NCI-H1930 (cell line): ENCODE measurements around the gene COX4I2.

Experiments used
- DNase-seq, 2 experiments: peaks; one replicate each; lab custom pipeline; 2025; lab: John Stamatoyannopoulos, UW

Gene COX4I2

DNA sequence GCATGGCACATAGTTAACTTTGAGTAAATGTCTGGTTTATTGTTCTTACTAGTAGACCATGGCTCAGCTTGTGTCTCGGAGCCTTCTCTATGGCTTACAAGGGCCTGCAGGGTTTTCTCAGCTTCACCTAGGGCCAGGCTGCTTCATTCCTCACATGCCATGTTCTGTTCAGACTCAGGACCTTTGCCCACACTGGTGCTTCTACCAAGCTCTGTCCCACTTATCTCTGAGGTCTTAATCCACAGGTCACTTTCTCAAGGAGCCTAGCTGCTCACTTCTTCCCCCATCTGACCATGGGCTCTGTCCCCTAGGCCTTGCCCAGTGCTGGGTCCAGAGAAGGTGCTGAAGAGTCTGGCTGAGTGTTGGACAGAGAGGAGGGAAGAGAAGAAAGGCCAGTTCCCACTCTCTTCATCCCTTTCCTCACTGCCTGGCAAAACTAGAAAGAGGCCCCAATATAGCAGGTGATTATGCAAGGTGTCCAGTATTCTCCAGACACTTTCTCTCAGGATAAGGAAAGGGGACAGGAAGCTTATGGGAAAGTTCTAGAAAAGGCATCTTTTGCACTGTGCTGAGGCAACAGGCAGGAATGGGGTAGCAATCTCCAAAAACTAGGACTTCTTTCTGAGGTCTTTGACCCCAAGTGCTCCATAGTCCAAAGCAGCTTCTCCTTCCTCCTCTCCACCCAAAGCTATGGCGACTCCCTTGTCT, 40.0 kb downstream of the COX4I2 start:
- DNase-seq, result no peak

DNA sequence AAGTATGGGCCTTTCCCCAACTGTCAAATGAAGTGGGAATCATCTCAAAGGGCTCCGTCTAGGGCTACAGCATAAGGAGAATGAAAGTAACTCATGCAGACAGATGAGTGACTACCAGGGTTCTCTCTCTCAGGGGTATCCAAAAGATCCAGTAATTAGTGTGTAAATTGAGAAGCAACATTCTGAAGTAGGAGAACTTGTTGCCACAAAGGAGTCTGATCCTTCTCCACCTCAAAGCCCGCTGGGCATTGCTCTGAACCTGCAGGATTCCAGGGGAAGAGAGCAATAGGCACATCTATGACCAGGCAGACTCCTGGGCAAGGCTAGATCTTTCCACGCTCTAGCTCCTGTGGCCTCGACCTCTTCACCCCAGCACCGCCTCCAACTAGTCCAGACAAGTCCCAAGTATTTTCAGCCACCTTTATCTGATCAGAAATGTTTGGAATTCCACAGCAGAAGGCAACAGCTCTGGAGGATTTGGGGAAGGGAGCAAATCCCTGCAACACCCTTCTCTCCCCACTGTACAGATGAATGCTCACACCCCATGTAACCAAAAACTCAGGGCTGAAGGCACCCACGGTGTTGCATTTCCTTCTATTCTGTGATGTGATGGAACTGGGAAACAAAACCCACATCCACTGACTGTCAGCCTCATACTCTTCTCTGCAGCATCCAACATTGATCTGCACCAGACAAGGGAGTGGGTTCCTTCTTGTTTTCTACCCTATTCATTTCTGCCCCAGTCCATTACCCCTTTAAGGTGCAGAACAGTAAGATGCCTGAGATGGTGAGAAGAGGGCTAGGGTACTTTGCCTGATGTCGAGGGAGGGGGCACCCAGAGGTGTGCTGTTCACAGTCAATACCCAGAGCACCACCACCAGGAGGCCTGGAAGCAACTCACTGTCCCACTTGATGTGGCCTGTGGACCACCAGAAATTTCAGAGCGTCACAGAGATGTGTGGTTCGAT, 41.0 kb downstream of the COX4I2 start:
- DNase-seq, result no peak

DNA sequence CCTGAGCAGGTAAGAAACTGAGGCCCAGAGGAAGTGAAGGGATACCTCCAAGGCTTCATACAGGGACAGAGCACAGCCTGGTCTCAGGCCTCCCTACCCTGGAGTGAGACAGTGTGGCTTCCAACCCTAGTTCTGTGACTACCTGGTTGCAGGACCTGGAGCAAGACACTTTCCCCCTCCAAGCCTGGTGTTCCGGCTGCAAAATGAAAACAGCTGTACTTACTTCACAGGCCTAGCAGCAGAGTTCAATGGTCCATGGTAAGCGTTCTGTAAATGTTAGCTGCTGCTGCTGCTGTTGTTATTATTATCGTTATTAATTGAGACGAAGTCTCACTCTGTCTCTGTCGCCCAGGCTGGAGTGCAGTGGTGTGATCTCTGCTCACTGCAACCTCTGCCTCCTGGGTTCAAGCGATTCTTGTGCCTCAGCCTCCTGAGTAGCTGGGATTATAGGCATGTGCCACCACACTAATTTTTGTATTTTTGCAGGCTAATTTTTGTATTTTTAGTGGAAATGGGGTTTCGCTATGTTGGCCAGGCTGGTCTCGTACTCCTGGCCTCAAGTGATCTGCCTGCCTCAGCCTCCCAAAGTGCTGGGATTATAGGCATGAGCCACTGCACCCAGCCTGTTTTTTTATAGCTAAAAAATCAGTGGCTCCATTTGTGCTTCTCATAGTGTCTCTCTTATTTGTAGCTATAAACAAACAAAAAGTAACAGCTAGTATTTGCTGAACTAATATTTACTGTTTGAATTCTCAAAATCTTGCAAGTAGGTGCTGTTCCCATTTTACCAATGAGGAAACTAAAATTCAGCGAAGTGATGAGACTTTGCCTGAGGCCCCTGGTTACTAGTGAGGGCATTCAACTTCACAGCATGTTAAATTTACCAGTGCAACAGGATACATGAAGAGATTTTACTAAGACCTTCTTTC, 41.9 kb downstream of the COX4I2 start:
- no peak for DNase-seq

DNA sequence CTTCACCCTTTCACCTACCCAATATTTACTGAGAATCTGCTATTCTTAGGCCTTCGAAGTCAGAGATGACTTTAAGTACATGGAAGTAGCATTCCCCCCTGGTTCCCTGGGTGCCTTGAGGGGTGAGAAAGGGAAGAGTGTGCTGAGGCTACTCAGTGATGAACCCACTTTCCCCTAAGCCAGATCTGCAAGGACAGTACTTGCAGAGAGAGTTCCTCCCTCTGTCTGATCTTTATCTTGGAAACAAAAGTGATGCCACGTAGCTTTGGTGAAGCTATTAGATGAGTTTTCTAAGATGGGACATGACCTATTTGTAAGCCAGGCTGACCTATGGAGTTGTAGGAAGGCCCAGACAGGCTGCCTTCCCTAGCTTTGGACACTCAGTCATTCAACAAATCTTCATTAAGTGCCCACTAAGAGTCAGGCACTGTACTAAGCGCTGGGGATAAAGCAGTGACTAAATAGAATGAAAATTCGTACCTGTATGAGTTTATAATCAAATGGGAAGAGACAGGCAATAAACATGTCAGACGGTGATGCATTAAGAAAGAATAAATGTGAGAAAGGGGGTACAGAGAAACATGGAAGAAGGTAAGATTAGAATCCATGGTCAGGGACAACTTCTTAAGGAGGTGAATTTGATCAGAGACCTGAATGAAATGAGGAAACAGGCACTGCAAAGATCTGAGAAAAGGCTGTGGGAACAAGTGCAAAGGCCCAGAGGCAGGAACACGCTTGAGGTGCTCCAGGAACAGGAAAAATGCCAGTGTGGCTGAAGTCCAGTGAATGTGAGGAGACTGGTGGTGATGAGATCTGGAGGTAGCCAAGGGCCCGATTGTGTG, 42.8 kb downstream of the COX4I2 start:
- no peak for DNase-seq

DNA sequence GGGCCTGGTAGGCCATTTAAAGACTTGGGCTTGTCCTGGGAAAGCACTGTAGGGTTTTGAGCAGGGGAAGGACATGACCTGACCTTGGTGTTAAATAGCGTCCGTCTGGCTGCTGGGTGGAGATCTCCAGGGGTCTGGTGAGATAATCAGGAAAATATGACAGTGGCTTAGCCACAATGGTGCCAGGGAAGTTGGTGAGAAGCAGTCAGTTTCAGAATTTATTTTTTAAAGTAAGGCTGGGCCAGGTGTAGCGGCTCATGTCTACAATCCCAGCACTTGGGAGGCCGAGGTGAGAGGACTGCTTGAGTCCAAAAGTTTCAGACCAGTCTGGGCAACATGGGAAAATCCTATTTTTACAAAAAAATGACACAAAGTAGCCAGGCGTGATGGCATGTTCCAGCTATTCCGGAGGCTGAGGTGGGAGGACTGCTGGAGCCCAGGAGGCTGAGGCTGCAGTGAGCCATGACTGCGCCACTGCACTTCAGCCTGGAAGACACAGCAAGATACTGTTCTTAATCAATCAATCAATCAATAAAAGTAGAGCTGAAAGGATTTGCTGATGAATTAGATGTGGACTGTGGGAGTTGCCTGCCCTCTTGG, 43.5 kb downstream of the COX4I2 start:
- DNase-seq, result no peak

DNA sequence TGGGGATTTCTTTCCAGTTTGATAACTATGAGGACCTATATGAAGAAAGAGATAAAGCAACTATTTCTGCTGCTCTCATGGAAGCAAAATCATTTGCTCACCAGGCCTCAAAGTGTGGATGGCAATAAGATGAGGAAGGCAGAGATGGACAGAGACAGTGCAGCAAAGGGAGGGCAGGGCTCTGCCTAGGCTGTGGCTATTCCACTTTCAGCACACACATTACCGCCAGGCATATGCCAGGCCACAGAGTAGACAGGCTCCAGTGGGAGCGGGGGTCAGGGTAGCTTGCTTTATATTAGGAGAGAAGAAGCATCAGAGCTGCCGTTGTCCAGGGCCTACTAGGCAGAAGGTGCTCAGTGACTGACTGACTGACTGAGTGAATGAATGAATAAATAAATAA, 44.1 kb downstream of the COX4I2 start:
- no peak for DNase-seq

DNA sequence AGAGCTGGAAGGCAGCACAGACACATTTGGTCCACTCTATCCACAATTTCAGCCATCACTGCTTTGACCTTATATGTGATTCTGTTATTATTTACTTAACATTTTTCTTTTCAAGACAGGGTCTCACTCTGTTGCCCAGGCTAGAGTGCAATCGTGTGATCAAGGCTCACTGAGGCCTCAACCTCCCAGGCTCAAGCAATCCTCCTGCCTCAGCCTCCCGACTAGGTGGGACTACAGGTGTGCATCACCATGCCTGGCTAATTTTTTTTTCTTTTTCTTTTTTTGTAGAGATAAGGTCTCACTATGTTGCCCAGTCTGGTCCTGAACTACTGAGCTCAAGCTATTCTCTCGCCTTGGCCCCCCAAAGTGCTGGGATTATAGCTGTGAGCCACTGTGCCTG, 44.6 kb downstream of the COX4I2 start:
- no peak for DNase-seq

DNA sequence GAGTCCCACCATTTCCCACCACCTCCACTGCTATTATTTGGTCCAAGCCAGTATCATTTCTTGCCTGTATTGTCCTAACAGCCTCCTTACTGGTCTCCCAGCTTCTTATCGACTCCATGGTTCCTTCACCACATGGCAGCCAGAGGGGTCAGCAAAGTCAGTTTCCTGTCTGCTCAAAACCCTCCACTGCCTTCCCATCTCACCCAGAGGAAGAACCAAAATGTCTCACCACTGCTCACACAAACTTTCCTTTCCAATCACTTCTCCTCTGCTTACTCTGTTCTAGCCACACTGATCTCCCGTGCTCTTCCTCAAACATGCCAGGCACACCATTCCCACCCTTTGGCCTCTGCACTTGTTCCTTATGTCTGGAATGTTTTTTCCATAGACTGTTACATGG, 45.2 kb downstream of the COX4I2 start:
- DNase-seq, result no peak

DNA sequence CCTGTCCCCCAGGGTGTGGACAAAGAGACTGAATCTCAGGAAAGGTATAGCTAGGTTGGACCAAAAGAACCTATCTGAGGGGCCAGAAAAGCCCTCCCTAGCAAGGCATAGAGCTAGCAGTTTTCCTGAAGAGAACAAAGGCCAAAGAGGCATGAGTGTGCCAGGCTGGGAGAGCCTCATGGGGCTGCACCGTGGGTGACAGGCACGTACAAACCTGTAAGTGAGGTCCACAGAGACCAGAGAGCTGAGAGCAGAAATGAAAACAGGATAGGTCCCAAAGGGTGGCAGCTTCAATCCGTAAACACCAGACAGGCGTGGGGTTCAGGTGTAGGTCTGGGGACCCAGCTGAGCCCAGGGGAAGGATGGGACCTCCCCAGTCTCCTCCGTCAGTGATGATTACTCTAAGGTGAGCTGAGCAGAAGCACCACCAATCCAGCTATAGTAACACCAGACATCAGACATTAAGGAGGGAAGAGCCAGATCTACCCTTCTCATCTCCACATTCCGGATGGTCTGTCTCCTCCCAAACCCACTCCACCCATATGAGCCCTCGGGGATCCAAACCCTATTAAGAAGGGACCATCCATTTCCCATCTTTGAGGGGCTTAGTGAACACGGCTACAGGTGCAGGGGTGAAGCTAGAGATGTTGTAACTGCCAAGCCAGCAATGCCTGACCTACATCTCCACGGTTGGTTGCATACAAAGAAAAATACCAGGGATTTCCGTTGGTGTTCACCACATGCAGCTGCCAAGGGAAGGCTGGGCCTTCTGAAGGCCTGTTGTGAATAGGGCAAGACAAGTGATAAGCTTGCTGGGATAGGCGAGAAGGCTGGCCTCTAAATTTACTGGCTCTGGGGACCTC, 46.7 kb downstream of the COX4I2 start:
- no peak for DNase-seq

DNA sequence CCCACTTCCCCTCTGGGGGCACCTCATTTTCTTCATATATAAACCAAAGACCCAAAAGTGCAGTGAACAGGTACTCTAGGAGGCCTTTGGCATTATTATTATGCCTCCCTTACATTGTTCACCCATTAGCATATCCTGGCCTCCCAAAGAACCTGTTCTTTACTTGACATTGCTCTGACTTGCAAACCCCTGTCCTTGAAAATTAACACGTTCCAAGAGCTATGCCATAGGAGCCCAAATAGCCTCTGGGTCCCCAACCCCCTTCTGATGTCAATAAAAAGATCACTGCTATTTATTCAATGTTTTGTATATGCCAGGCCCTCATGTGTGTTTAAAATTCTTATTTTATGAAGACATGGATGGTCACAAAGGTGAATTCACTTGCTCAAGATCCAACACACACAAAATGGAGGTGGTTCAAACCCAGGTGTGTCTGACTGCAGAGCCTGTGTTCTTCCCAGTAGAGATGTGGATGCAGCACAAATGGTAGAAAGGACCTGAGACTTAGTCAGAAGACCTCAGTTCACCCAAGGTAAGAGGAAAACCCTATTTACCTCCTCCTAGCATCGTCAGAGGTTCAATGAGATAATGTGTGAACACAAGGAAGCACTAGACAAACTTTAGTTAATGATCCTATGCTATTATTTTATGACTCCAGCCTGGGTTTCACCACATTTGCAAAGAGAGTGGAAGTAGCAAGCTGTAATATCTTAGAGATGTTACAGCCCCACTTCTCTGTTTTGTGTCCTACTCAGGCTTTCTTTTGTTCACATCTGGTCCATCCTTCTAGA, 48.3 kb downstream of the COX4I2 start:
- DNase-seq, result no peak

DNA sequence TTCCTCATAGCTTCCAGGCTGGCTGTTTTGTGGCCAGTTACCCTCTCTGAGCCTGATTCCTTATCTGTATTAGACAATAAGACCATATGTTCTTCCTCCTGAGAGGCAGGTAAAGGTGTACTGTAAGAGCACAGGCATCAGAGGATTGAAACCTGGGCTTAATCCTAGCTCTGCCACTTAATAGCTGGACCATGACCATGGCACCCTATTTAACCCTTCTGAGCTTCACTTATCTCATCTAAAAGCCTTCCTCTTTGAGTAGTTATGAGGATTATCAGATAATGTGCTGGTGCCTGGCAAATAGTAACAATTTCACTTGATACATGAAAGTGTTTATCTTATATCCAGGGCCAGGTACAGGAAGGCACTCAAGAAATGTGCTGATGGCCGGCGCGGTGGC, 50.1 kb downstream of the COX4I2 start:
- no peak for DNase-seq

DNA sequence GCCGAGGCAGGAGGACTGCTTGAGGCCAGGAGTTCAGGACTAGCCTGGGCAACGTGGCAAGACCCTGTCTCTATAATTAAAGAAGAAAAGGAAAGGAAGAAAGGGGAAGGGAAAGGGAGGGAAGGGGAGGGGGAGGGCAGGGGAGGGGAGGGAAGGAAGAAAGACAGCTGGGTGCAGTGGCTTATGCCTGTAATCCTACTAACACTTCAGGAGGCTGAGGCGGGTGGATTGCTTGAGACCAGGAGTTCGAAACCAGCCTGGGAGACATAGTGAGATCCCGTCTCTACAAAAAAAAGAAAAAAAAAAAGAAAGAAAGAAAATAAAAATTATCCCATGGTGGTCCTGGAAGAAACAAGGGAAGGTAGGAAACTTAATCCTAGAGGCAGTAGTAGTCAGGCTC, 51.4 kb downstream of the COX4I2 start:
- DNase-seq, result no peak

DNA sequence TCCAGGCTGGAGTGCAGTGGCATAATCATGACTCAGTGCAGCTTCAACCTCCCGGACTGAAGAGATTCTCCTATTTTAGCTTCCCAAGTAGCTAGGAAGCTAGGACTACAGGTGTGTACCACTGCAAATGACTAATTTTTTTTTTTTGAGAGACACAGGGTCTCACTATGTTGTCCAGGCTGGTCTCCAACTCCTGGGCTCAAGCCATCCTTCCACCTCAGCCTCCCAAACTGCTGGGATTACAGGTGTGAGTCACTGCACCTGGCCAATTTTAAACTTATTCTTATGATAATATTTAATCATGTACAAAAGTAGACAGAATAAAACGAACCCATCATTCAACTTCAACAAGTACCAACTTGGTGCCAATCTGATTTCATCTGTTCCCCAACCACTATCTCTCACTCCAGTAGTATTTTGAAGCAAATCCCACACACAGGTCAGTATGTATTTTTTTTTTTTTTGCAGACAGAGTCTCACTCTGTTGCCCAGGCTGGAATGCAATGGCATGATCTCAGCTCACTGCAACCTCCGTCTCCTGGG, 52.5 kb downstream of the COX4I2 start:
- DNase-seq, result no peak

DNA sequence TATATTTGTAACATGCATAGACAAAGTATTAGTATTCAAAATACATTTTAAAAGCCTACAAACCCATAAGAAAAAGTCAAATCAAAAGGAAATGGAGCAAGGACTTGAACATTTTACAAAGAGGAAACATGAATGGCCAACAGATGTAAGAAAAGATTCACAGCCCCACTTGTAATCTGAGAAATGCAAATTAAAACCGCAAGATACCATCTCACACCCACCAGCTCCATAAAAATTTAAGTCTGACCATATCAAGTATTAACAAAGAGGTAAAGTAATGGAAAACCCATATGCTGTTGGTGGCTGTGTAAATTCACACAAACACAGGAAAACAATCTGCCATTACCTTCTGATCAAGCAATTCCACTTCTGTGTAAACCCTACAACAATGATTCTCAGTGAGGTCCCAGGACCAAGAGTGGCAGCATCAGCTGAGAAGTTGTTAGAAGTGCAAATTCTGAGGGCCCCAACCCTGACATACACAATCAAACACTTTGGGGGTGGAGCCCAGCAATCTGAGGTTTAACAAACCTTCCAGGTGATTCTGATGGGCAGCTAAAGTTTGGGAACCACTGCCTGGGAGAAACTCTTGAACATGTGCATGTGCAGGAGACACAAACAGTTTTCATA, 54.0 kb downstream of the COX4I2 start:
- no peak for DNase-seq

DNA sequence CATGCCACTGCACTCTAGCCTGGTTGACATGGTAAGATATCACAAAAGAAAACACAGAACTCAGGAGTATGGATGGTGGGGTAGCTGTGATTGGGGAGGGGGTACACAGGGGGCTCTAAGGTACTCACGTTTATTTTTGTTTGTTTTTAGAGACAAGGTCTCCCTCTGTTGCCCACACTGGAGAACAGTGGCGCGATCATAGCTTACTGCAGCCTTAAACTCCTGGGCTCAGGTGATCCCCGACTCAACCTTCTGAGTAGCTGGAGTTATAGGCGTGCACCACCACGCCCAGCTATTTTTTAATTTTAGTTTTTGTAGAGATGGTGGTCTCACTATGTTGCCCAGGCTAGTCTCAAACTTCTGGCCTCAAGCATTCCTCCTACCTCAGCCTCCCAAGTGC, 55.7 kb downstream of the COX4I2 start:
- no peak for DNase-seq

DNA sequence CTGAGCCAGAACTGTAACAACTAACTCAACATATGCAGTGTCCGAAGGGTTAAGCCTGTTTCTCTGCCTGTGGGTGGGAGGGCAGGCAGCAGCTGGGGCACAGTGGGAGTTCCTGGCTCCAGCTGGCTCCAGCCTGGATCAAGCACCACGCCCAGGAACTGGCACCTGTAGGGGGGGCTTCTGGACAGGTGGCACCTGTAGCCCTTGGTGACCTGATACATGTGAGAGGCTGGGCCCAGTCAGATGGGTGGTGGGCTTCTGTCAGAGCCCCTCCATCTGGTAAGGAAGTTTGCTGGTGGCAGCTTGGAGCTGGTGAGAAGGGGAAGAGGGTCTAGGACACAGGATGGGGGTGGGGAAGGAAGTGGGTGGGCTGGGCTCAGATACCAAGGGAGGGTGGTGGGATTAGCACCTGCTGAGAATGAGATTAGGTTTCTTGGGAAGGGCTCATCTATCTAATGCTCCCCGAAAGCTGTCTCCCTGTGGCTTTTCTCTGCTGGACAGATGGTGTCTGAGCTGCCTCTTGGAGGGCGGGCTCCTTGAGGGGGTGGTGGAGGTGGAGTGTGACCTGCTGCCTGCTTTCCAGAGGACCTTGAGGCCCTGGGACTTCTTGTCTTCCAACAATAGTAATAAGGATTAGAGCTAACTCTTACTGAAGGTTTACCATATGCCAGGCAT, 56.4 kb downstream of the COX4I2 start:
- no peak for DNase-seq
